ENCODE results near the gene DENND5A. TPM values are rescaled to one million over a fixed set of nuclear protein-coding genes. Genes with fewer than 3 reads are reported as not detected.

Gene DENND5A
- total RNA-seq, 4 donors from 2014 or later, result 18.9 to 117 (median 22.7) TPM

DNA sequence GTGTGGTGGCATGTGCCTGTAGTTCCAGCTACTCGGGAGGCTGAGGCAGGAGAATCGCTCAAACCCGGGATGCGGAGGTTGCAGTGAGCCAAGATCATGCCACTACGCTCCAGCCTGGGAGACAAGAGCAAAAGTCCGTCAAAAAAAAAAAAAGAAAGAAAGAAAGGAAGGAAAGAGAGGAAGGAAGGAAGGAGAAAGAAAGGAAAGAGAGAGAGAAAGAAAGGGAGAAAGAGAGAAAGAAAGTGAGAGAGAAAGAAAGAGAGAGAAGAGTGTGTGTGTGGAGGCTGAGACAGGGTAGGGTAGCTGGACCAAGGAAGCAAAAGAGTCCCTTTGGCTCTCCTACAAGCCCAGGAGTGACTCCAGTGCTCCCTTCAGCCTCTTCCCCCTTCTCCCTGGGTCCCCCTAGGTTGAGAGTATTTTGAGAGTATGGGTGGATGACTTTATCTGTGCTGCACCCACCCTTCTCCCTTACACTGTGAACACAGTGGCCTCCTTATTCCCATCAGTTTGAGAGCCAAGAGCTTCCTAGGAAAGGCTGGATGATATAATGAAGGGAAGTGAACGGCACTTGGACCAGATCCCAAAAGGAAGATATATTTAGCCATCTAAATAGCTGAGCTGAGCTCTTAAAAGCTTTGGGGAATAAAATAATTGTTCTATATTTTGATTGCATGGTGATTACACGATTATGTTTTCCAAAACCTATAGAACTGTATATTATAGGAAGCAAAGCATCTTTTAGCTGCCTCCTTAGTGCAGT lies 9.5 kb upstream of the DENND5A start:
- Histone ChIP-seq H3K4me1 (peaks cover 0 to 8% (median 0%) of the 10 kb centered on the region in 4 donors), H3K27ac (no peak overlapping the region), H3K27me3 (no peaks in the 10 kb centered on the region), H3K4me3 (no peak overlapping the region), H3K36me3 (no peaks in the 10 kb centered on the region), H3K9me3 (no peaks in the 10 kb centered on the region)
- TF ChIP-seq EP300 (IDR thresholded peaks at IDR 0.05; ENCODE audit: low read depth) (no peak), CTCF (IDR thresholded peaks at IDR 0.05) (no peak), POLR2A (IDR thresholded peaks at IDR 0.05) (no peak), POLR2AphosphoS5 (IDR thresholded peaks at IDR 0.05) (no peak)
- WGBS, 2 donors (ENCODE audit: low coverage in 1 of 2), result 50 to 74% methylated on average over 2 to 8 of the region's 8 CpGs
- intact Hi-C loops (cut with DNase I; ENCODE audit: low total_unique reads) (no loop called here), in situ Hi-C loops (cut with MboI; ENCODE audit: low pct_ligation_motif_present in 1 of 4, low pct_unique_long_range_greater_than_20kb in 1 of 4, low sequenced_read_pairs in 3 of 4) (no loop called here)
- DNase-seq, result no peak

- TF ChIP-seq EP300 (IDR thresholded peaks at IDR 0.05; ENCODE audit: low read depth) (no peak), CTCF (IDR thresholded peaks at IDR 0.05) (no peak), POLR2AphosphoS5 (IDR thresholded peaks at IDR 0.05) (no peak), POLR2A (IDR thresholded peaks at IDR 0.05) (no peak)
- Histone ChIP-seq H3K4me3 (no peak overlapping the region), H3K36me3 (no peaks in the 10 kb centered on the region), H3K9me3 (no peaks in the 10 kb centered on the region), H3K4me1 (peaks cover 0 to 8% (median 0%) of the 10 kb centered on the region in 4 donors), H3K27me3 (no peaks in the 10 kb centered on the region), H3K27ac (no peak overlapping the region)
- DNase-seq, result no peak
- in situ Hi-C loops (cut with MboI; ENCODE audit: low pct_ligation_motif_present in 1 of 4, low pct_unique_long_range_greater_than_20kb in 1 of 4, low sequenced_read_pairs in 3 of 4) (no loop called here), intact Hi-C loops (cut with DNase I; ENCODE audit: low total_unique reads) (no loop called here)
- 72 to 87% methylated on average over 9 to 15 of the region's 15 CpGs for WGBS, 2 donors (ENCODE audit: low coverage in 1 of 2)
Measured at GRCh38 chr11:9273376-9274336, 8.5 kb upstream of the DENND5A start.

- H3K27ac ChIP-seq, result no peak overlapping the region
- peak; percentile 40 for DNase-seq
- H3K4me3 ChIP-seq, result no peak overlapping the region
- no peaks in the 10 kb centered on the region for H3K27me3 ChIP-seq
- 57% methylated on average over 2 of the region's 2 CpGs; no CpG with 5 or more reads in 1 of the 2 donors for WGBS, 2 donors (ENCODE audit: low coverage in 1 of 2)
- H3K36me3 ChIP-seq, result no peaks in the 10 kb centered on the region
- peaks cover 0 to 10% (median 4%) of the 10 kb centered on the region in 4 donors for H3K4me1 ChIP-seq
- intact Hi-C loops (cut with DNase I; ENCODE audit: low total_unique reads), result no loop called here
- no peaks in the 10 kb centered on the region for H3K9me3 ChIP-seq
- no peak for TF ChIP-seq POLR2AphosphoS5 (IDR thresholded peaks at IDR 0.05)
- in situ Hi-C loops (cut with MboI; ENCODE audit: low pct_ligation_motif_present in 1 of 4, low pct_unique_long_range_greater_than_20kb in 1 of 4, low sequenced_read_pairs in 3 of 4), result no loop called here
Measured at GRCh38 chr11:9269492-9270013, 4.4 kb upstream of the DENND5A start.

DNA sequence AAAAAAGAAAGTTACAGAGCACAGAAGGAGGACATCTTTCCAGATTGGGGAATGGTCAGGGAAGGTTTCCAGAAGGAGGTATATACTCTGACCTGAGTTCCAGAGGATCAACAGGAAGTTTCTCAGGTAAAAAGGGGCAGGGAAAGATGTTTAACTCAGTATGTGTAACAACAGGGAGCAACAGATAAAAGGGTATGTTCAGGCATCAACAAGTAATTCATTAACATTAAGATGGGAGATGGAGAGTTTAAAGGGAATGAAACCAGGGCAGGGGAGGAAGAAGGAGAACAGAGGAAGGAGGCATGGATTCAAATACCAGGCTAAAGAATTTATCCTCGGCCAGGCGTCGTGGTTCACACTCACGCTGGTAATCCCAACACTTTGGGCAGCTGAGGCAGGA lies 2.5 kb upstream of the DENND5A start:
- Histone ChIP-seq H3K27me3 (no peaks in the 10 kb centered on the region), H3K27ac (no peak overlapping the region), H3K4me3 (no peak overlapping the region), H3K4me1 (peaks cover 0 to 18% (median 9%) of the 10 kb centered on the region in 4 donors), H3K9me3 (no peaks in the 10 kb centered on the region), H3K36me3 (no peaks in the 10 kb centered on the region)
- DNase-seq, result no peak
- intact Hi-C loops (cut with DNase I; ENCODE audit: low total_unique reads) (no loop called here), in situ Hi-C loops (cut with MboI; ENCODE audit: low pct_ligation_motif_present in 1 of 4, low pct_unique_long_range_greater_than_20kb in 1 of 4, low sequenced_read_pairs in 3 of 4) (no loop called here)
- WGBS, 2 donors (ENCODE audit: low coverage in 1 of 2), result 91 to 93% methylated on average over 4 of the region's 4 CpGs
- TF ChIP-seq CTCF (IDR thresholded peaks at IDR 0.05), result no peak
